ENCODE measurements around the gene ADK. TPM values are rescaled to one million over a fixed set of nuclear protein-coding genes. Genes with fewer than 3 reads are reported as not detected.

The ADK gene
- polyA plus RNA-seq, 3 donors: 27.0 to 33.2 (median 27.3) TPM

DNA sequence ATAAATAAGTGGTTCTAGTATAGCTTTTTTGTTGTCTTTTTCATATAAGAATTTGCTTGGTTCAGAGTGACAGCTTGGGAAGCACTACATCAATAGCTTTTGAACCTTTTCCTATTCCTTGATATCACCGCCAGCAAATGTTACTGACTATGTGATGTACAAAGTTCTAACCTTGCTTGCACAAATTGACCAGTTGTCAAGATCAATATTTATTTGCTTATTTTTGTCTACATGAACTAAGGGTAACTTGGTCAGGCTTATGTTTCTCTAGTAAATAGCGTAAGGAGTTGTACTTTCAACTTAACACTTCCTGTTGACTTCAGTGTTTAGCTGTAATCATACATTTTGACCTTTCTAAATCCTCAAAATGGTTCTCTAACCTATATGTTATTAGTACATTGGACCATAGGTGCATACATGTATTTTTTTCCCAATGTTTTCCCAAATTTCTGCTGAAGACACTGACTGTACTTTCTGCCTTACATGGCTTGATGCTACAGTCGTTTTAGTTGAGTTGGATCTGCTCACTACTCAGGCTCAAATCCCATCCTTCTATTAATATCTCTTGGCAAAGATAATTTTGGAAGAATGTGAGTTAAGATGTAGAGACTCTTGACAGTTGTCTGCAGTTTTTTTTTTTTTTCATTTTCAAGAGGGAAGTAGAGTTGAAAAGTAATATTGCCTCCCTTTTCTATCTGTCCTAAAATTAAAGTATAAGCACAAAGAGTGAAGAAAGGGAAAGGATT is 436.3 kb downstream of the ADK start:
- DNase-seq (ENCODE audit: extremely low read depth in 1 of 11, low read depth in 9 of 11, low spot score in 4 of 11): no peak

DNA sequence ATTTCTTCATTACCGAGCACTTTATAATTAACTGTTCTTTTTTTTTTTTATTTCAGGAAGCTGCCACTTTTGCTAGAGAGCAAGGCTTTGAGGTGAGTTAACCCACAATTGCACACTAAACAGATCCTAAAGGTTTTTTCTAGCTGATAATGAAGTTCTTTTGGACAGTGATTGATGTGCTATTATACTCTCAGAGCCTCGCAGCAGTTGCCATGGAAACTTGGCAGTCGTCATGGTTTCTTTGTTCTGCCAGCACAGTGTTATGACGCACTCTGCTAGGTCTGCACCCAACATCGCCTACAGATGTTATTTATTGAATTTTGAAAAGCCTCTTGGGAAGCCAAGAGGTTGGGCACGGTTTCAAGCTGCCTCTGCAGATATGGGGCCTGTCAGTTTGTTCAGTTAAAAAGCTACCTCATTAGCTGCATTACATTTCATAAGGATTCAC is 438.2 kb downstream of the ADK start:
- DNase-seq (ENCODE audit: extremely low read depth in 1 of 11, low read depth in 9 of 11, low spot score in 4 of 11): peak in 9 of 11 donors; percentile 64 to 84 (median 76)

DNA sequence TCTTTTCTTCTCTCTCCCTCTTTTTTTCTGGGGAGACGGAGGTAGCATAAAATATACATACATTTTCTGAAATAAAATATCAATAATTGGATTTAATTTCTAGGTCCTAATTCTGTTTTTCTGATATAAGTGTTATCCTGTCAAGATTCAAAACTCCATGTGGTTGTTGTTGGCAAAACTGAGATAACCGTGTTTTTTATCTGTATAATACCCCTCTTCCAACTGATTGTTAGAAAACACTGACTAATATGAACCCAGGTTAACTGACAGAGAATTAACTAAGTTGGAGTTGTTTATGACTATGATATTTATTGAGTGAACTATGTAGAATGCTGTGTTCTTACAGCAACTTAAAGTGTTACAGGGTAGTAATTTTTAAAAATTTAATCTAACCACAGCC is 438.8 kb downstream of the ADK start:
- DNase-seq (ENCODE audit: extremely low read depth in 1 of 11, low read depth in 9 of 11, low spot score in 4 of 11): no peak

DNA sequence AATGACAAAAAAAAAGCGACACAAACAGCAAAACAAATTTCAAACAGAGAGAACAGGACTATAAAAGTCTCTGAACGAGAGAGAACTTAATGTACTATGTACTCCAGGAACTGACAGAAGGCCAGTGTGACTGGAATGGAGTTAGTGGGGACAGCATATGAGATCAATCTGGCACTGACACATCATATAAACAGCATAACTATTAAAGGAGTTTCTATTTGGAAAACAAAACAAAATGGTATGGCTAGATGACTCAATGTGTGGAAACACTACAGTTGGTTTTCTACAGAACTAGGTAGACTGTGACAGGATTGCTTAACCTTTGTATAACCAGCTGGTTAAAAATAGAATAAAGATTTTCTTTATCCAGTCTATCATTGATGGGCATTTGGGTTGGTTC is 442.4 kb downstream of the ADK start:
- DNase-seq (ENCODE audit: extremely low read depth in 1 of 11, low read depth in 9 of 11, low spot score in 4 of 11): peak in 7 of 11 donors; percentile 28 to 57 (median 41)

DNA sequence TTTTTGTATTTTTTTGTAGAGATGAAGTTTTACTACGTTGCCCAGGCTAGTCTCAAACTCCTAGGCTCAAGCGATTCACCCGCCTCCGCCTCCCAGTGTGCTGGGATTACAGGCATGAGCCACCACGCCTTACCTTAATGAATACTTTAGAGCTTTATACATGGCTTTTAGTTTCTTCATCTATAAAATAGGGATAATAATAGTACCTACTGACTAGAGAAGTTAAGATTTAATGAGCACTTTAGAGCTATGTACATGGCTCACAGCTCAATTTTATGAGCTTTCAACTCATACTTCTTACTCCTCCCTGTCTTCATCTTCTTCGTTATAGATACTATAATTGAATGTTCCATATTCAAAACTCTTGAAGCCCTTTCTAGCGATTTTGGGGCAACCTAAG is 445.7 kb downstream of the ADK start:
- DNase-seq (ENCODE audit: extremely low read depth in 1 of 11, low read depth in 9 of 11, low spot score in 4 of 11): no peak

DNA sequence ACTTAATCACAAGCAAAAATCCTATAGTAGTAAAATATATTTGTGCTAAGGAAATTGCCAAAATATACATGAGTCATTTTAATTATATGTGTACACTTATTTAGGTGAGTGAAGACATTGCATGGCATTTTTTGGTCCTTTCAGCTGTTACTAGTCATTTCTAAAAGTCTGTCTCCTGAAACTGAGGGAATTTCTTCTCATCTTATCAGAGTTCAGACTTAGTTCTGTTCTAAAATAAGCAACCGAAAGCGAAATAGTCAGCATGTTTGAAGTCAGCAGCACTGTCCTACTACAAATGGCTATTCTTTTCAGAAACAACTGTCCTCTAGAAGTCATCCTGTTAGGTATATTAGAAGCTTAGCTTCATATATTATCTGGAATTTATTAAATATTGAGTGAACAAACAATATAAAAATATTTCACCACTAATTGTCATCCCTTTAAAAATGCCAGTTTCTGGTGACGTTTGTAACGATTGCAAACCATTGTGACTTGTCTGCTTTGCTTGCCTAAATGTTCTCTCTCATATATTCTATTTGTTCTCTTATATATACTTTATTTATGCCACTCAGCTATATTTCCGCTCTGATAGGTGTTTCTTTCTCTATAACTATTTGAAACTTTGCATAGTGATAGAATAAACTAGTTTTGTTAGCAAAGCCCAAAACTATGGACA is 448.0 kb downstream of the ADK start:
- no peak for DNase-seq (ENCODE audit: extremely low read depth in 1 of 11, low read depth in 9 of 11, low spot score in 4 of 11)

DNA sequence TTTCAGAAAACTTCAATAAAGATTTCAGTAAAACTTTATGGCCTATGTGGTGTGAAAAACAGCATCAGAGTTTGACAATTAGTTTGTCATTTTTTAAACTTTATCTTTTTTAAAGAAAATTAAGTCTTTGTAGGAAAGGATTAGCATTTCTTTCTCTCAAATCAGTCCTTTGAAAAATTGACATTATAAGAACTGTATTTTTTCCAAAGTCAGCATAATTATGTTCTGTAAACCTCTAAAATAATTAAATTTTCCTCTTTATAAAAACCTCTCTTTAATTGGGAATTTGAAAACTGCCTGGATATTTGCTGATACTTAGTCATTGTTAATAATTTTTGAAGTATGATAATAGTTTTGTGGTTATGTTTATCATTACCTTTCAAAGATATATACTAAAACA is 448.7 kb downstream of the ADK start:
- DNase-seq (ENCODE audit: extremely low read depth in 1 of 11, low read depth in 9 of 11, low spot score in 4 of 11): no peak

DNA sequence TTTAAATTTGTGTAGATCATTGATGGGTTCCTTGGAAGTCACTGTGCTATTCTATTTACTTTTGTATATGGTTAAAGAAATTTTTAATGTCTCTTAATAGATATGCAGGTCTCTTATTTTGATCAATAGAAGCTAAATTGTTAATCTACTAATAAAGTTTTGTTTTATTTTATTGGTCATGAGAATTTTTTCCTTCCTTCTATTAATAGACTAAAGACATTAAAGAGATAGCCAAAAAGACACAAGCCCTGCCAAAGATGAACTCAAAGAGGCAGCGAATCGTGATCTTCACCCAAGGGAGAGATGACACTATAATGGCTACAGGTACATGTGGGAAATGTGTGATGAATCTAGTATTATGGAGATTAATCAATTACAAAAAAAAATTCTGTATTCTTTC is 449.1 kb downstream of the ADK start:
- no peak for DNase-seq (ENCODE audit: extremely low read depth in 1 of 11, low read depth in 9 of 11, low spot score in 4 of 11)

DNA sequence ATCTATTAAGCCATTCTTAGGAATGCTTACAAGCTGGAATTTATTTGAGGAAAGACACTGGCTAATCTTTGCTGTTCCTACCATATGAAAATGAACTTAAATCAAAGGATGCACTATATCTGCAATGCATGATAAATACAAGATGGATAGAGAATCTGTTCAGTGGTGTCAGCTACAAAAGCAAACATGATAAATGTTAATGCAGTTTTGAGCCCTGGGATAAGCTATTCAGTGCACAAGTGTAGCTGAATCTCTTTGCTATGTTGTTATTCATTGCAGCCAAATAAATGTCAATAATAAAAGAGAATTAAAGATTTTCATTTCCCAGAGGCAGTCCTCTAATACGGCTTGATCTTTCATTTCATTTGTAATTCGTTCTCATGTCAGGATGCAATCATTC is 451.6 kb downstream of the ADK start:
- DNase-seq (ENCODE audit: extremely low read depth in 1 of 11, low read depth in 9 of 11, low spot score in 4 of 11): no peak

DNA sequence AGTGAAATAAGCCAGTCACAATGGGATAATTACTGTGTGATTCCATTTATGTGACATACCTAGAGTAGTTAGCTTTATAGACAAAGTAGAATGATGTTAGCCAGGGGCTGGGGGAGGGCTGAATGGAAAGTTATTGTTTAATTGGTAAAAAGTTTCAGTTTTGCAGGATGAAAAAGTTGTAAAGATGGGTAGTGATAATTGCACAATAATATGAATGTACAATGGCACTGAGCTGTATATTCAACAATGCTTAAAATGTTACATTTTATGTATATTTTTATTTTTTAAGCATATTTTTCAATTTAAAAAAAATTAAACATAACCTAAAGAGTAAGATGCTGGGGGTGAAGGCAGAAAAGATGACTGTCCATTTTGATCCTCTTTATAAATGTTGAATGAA is 459.3 kb downstream of the ADK start:
- no peak for DNase-seq (ENCODE audit: extremely low read depth in 1 of 11, low read depth in 9 of 11, low spot score in 4 of 11)

DNA sequence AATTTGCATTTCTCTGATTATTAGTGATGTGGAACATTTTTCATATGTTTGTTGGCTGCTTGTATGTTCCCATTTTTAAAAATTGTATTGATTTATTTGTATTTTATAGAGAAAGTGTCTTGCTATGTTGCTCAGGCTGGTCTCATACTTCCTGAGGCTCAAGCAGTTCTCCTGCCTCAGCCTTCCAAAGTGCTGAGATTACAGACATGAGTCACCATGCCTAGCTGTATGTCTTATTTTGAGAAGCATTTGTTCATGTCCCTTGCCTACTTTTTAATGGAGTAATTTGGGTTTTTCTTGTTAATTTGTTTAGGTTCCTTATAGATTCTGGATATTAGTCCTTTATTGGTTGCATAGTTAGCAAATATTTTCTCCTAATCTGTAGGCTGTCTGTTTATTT is 461.2 kb downstream of the ADK start:
- DNase-seq (ENCODE audit: extremely low read depth in 1 of 11, low read depth in 9 of 11, low spot score in 4 of 11): no peak

DNA sequence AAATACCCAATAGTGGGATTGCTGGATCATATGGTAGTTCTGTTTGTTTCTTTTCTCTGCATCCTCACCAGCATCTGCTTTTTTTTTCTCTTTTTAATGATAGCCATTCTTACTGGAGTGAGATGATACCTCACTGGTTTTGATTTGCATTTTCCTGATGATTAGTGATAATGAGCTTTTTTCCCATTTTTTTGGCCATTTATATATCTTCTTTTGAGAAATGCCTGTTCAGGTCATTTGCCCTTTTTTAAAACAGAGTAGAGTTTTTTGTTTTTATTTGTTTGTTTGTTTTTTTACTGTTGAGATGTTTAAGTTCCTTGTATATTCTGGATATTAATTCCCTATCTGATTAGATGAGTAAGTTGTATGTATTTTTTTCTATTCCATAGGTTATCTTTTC is 469.6 kb downstream of the ADK start:
- DNase-seq (ENCODE audit: extremely low read depth in 1 of 11, low read depth in 9 of 11, low spot score in 4 of 11): no peak

DNA sequence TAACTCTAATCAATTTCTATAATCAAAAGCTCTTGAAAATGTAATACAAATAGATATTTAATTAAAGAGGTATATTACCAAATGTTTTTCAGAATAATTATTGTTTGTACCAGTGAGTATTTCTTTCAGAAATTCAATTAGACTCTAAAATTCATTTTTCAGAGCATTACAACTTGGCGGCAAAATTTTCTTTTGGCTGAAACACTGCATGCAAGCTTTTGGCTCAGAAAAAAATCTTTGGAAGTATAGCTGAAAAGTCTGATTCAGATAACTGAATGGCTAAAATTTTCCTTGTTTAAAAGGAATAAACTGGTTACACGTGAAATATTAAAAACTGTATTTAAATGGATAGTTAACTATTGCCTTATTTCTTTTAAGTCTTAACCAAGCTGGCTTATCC is 472.8 kb downstream of the ADK start:
- no peak for DNase-seq (ENCODE audit: extremely low read depth in 1 of 11, low read depth in 9 of 11, low spot score in 4 of 11)

DNA sequence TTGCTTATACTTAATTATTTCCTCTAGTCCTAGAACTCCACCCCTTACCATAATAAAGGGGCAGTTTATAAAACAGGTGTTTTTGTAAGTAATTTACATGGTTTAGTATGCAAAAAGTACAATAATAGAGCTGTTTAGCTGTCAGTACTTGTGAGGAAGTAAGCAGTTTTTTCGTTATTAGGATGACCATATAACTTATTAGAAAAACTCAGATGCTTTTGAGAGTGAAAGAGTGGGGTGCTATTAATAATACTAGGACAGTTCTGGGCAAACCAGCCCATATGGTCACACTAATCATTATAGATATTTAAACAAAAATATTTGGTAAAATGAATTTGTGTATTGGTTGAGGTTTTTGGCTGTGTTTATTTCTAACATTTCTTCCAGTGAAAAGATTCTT is 473.5 kb downstream of the ADK start:
- no peak for DNase-seq (ENCODE audit: extremely low read depth in 1 of 11, low read depth in 9 of 11, low spot score in 4 of 11)

DNA sequence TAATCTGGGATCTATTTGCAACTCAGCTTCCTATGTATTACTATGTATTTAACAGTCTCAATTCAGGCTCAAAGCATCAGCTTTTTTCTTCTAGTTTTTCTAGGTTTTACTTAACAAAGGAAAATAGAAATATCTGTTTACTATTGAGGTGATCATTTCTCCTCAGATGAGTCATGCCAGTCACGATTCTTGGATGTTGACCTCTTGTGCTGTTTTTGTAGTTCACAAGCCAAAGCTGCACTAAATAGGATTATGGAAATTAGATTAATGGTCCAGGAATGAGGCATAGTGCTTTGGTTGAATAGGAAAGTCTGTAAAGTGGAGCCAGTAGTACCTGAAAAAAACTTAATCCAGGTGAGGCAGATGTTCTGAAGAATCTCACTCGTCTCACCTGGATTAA is 477.1 kb downstream of the ADK start:
- no peak for DNase-seq (ENCODE audit: extremely low read depth in 1 of 11, low read depth in 9 of 11, low spot score in 4 of 11)

DNA sequence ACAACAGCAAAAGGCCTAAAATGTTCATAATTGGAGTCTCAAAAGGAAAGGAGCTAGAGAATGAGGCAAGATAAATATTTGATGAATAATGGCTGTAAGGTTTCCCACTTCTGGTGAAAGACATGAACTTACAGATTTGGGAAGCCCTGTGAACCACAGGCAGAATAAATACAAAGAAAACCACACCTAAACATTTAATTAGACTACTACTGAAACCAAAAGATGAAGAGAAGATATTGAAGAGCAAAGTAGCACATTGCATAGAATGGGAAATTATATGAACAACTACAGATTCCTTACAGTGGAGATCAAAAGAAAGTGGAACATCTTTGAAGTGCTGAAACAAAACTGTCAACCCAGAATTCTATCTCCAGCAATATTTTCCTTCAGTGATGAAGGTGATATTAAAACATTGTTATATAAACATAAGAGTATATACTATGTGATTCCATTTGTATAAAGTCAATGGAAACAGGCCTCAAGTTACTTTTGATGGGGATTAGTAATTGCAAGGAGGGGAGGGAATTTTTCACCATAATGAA is 484.0 kb downstream of the ADK start:
- DNase-seq (ENCODE audit: extremely low read depth in 1 of 11, low read depth in 9 of 11, low spot score in 4 of 11): peak in 2 of 11 donors; percentile 2 to 5

DNA sequence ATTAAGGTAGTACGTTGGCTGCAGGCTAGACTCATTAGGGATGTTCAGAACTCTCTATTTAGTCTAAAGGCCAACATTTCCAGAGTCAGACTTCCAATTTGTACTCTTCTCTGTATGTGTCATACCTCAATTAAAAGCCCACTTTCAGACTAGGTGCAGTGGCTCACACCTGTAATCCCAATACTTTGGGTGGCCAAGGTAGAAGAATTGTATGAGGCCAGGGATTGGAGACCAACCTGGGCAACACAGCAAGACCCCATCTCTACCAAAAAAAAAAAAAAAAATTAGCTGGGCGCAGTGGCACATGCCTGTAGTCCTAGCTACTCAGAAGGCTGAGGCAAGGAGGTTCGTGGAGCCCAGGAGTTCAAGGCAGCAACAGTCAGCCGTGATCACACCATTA is 484.6 kb downstream of the ADK start:
- no peak for DNase-seq (ENCODE audit: extremely low read depth in 1 of 11, low read depth in 9 of 11, low spot score in 4 of 11)

DNA sequence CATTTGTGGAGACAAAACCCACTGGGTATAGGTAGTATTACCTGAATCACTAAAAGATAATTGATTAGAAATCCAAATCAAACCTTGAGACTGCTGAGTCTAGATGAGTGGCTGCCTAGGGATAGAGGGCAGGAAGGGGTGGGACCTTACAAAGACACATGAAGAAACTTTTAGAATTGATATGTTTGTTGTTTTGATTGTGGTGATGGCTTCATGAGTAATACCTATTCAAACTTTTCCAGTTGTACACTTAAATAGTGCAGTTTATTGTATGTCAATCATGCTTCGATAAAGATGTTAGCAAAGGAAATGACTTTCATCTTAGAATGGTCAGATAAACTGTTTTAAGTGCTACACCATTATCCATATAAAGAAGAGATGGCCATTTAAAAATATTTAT is 486.7 kb downstream of the ADK start:
- no peak for DNase-seq (ENCODE audit: extremely low read depth in 1 of 11, low read depth in 9 of 11, low spot score in 4 of 11)

DNA sequence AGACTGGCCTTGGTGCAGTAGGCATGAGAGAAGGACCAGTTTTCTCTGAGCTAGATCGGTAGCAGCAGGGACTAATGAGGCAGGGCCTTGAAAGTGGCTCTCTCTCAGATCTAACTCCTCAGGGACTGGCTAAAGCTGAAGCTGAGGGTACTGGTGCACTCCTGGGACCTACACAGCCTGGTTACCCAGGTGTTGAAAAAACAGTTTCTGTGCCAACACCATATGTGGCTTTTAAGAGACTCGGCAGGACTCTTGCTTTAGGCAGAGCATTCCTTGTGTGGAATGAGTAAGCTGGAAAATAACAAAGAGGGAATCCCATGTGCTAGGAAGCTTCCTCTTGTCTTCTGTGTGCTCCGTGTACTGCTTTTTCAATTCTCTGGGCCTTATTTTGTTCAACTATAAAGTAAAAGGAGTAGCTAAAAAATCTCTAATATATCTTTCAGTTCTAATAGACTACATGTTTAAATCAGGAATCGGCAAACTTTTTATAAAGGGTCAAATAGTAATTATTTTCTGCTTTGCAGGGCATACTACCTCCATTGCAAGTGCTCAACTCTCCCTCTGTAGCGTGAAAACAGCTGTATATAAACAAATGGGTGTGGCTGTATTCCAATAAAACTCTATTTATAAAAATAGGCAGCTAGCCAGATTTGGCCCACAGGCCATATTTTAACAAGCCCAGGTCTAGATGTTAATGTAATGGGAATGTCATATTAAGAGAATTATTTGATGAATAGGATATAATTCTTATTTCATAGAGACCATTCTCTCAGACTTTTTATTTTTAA is 489.3 kb downstream of the ADK start:
- DNase-seq (ENCODE audit: extremely low read depth in 1 of 11, low read depth in 9 of 11, low spot score in 4 of 11): no peak

DNA sequence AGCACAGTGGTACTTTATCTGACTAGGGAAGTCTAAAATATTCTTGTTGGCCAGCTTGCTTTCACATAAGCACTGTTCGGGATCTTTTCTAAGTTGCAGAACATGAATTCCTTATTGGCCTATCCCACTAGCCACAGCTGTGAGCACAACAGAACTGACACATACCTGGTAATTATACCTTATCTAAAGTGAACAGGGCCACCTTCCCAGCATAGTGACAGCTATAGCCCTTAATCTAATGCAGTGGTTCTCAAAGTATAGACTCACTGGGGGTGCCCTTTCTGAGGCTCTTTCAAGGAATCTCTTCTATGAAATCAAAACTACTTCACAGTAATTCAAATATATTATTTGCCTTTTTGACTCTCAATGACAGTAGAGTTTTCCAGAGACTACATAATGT is 490.6 kb downstream of the ADK start:
- DNase-seq (ENCODE audit: extremely low read depth in 1 of 11, low read depth in 9 of 11, low spot score in 4 of 11): no peak

All from renal cortex interstitium (tissue), 11 donors.